PC-9 (cell line): ENCODE results near the gene PALM. TPM values are rescaled to one million over a fixed set of nuclear protein-coding genes. Genes with fewer than 3 reads are reported as not detected.
"Not testable (repeated sequence)": the region's sequence is repeated elsewhere in the genome, so short reads cannot be mapped to it uniquely, and the experiment has no call there.

Experiments
- BruUV-seq: library from RNA; stranded (reverse); fragments of 400-500 nt; replicated peaks from 2 replicates; lab custom pipeline; 2021; lab: Mats Ljungman, UMichigan
- CTCF ChIA-PET: fragments of 300-600 bp; sonication (Branson Sonifier 250); formaldehyde crosslinking; loops from one replicate; lab custom pipeline; 2022; ENCODE audit warnings: antibody characterized with exemption; lab: Charles Lee
- POLR2A ChIA-PET: fragments of 300-600 bp; sonication (Branson Sonifier 250); formaldehyde crosslinking; loops from one replicate; lab custom pipeline; 2022; ENCODE audit warnings: antibody characterized with exemption; ENCODE audit not compliant: unreplicated experiment; lab: Charles Lee
- DNase-seq, 2 experiments: peaks; one replicate each; pipeline versions ENCODE4 v3.0.0 to v3.0.0-alpha.2; 2015 to 2022; ENCODE audit warnings: mixed read lengths in 1 of 2
- H2AFZ ChIP-seq: fragments of 200-600 bp; sonication (generic); 2 replicates; pipeline ENCODE4 v1.8.1; 2017; ENCODE audit warnings: antibody characterized with exemption
- H3F3A ChIP-seq: fragments of 200-600 bp; sonication (generic); 2 replicates; pipeline ENCODE4 v1.8.1; 2017; ENCODE audit warnings: antibody characterized with exemption, mild to moderate bottlenecking, low read depth; ENCODE audit not compliant: insufficient read depth
- H3K27ac ChIP-seq: fragments of 200-600 bp; sonication (generic); 2 replicates; pipeline ENCODE4 v1.6.1; 2016; ENCODE audit warnings: mixed run types
- H3K27me3 ChIP-seq: fragments of 200-600 bp; sonication (generic); 2 replicates; pipeline ENCODE4 v1.6.1; 2016; ENCODE audit warnings: low read depth, mixed run types; ENCODE audit not compliant: insufficient read depth
- H3K36me3 ChIP-seq: fragments of 200-600 bp; sonication (generic); 2 replicates; pipeline ENCODE4 v1.6.1; 2016; ENCODE audit warnings: low read depth, mixed run types
- H3K4me1 ChIP-seq: fragments of 200-600 bp; sonication (generic); replicated peaks from 2 replicates; pipeline ENCODE4 v1.6.1; 2016; ENCODE audit warnings: mixed run types; ENCODE audit not compliant: insufficient read depth
- H3K4me2 ChIP-seq: fragments of 200-600 bp; sonication (generic); 2 replicates; pipeline ENCODE4 v1.6.1; 2017; ENCODE audit warnings: mixed run types
- H3K4me3 ChIP-seq: fragments of 200-600 bp; sonication (generic); 2 replicates; pipeline ENCODE4 v1.6.1; 2016; ENCODE audit warnings: mixed run types
- H3K79me2 ChIP-seq: fragments of 200-600 bp; sonication (generic); 2 replicates; pipeline ENCODE4 v1.6.1; 2017; ENCODE audit warnings: low read depth, mixed run types
- H3K9me2 ChIP-seq: fragments of 200-600 bp; sonication (generic); 2 replicates; pipeline ENCODE4 v1.8.1; 2017; ENCODE audit warnings: mild to moderate bottlenecking; ENCODE audit not compliant: insufficient read depth
- H3K9me3 ChIP-seq: fragments of 200-600 bp; sonication (generic); 2 replicates; pipeline ENCODE4 v1.8.1; 2016; ENCODE audit warnings: low read depth; ENCODE audit not compliant: insufficient read depth
- H4K20me1 ChIP-seq: fragments of 200-600 bp; sonication (generic); 2 replicates; pipeline ENCODE4 v1.8.1; 2017; ENCODE audit not compliant: insufficient read depth
- EZH2 ChIP-seq: fragments of 200-600 bp; sonication (generic); IDR thresholded peaks from 2 replicates; pipeline ENCODE4 v1.8.0; 2017; ENCODE audit warnings: antibody characterized with exemption, low read depth
- intact Hi-C: fragments of 100-400 bp; cut with micrococcal nuclease; formaldehyde crosslinking; loops from one replicate; pipeline ENCODE4 v1.10.0; 2022; ENCODE audit not compliant: unreplicated experiment
- total RNA-seq: library from RNA; stranded (reverse); gene quantifications from 2 replicates; pipeline ENCODE4 v1.2.3, GENCODE V29; 2021
- TF ChIP-seq, protein P1 (sequence below): fragments of 200-600 bp; sonication (generic); conservative IDR thresholded peaks from 2 replicates; pipeline ENCODE4 v1.6.1; 2017; ENCODE audit warnings: mixed run types, antibody characterized with exemption, mild to moderate bottlenecking, moderate library complexity

Gene PALM
- total RNA-seq, 1 experiment from 2014 or later = 1.8 TPM

DNA sequence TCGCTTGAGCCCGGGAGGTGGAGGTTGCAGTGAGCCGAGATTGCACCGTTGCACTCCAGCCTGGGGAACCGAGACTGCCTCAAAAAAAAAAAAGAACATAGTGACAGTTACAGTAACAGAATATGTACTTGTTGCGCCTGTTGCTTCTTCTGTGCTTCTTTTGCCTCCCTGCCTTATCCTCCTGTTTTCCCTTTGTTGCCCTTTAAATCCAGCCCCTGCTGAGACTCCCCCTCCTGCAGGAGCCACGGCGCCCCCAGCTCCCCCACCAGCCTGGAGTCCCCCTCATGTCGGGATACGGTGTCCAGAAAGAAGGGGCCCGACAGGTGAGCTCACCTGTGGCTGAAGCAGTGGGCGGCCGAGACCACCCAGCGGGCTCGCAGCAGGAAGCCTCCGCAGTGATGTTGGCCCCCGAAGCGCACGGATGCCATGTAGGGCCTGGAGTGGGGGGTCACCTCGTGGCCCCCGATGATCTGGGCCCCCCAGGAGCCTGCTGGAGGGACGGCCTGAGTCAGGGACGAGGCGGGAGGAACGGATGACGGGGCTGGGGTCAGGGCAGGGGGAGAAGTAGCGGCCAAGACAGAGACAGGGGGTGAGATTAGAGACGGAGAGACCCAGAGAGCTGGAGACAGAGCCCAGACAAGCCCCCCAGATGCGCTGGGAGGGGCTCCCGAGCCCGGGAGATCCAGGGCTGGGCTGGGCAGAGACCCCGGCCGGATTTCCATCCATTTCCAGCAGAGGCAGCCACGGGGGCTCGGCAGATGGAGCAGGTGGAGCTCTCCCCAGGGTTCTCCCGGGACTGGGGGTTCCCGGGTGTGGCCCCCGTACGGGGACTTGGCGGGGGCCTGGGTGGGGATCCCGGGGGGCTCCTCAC lies 14.0 kb upstream of the PALM start:
- no peaks in the 10 kb centered on the region for H3K9me3 ChIP-seq
- H3K4me2 ChIP-seq = no peak overlapping the region
- no peaks in the 10 kb centered on the region for H3F3A ChIP-seq
- DNase-seq = no peak
- no peaks in the 10 kb centered on the region for H3K4me1 ChIP-seq
- no peak overlapping the region for H2AFZ ChIP-seq
- TF ChIP-seq, protein P1, sequence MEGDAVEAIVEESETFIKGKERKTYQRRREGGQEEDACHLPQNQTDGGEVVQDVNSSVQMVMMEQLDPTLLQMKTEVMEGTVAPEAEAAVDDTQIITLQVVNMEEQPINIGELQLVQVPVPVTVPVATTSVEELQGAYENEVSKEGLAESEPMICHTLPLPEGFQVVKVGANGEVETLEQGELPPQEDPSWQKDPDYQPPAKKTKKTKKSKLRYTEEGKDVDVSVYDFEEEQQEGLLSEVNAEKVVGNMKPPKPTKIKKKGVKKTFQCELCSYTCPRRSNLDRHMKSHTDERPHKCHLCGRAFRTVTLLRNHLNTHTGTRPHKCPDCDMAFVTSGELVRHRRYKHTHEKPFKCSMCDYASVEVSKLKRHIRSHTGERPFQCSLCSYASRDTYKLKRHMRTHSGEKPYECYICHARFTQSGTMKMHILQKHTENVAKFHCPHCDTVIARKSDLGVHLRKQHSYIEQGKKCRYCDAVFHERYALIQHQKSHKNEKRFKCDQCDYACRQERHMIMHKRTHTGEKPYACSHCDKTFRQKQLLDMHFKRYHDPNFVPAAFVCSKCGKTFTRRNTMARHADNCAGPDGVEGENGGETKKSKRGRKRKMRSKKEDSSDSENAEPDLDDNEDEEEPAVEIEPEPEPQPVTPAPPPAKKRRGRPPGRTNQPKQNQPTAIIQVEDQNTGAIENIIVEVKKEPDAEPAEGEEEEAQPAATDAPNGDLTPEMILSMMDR = no peak
- TF ChIP-seq EZH2 = no peak
- H3K4me3 ChIP-seq = no peak overlapping the region
- no TSS peak for BruUV-seq
- no peaks in the 10 kb centered on the region for H3K9me2 ChIP-seq
- no peak overlapping the region for H3K27ac ChIP-seq
- no peaks in the 10 kb centered on the region for H3K79me2 ChIP-seq
- POLR2A ChIA-PET = no interaction called here
- no peaks in the 10 kb centered on the region for H4K20me1 ChIP-seq
- peaks cover 18% of the 10 kb centered on the region for H3K27me3 ChIP-seq
- intact Hi-C loops = no loop called here
- CTCF ChIA-PET = no interaction called here
- no peaks in the 10 kb centered on the region for H3K36me3 ChIP-seq

DNA sequence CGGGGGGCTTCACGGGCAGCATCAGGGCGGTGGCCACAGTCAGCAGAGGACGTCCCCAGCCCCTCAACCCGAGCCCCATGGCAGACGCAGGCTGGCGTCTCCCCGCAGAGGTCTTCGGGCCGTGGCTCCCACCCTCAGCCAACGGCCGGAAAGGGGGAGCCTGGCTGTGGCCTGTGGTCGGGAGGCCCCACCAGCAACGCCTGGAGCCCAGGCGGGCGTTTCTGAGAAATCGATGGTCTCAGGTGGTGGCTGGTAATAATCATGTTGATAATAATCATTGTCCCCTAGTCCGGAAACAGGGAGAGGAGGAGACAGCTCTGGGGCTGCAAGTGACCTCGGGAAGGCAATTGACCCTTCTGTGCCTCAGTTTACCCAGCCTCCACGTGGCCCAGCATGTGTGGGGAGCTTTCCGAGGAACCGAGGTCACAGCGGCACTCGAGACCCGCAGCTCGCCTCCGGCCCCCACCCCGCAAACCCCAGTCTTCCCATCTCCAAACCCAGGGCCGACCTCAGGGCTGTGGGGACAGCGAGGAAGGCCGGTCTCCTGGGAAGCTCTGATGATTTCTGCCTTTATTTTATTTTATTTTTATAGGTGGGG lies 13.3 kb upstream of the PALM start, which contains the start of gene PRSS57:
PRSS57 (minus strand) TSS at position 101 of the 598 bp plus-strand sequence; CDS start at position 79, 22 bp downstream.
- no peak within 1 kb of the TSS for H3K27ac ChIP-seq
- H3K27me3 ChIP-seq = peaks cover 18% of the 10 kb centered on the region
- H3K79me2 ChIP-seq = no peaks in the 10 kb centered on the region
- intact Hi-C loops = no loop called here
- no peaks in the 10 kb centered on the region for H3K4me1 ChIP-seq
- no peak within 1 kb of the TSS for H3K4me3 ChIP-seq
- H3F3A ChIP-seq = no peaks in the 10 kb centered on the region
- CTCF ChIA-PET = no interaction called here
- H3K4me2 ChIP-seq = no peak within 1 kb of the TSS
- H3K9me2 ChIP-seq = no peaks in the 10 kb centered on the region
- no peaks in the 10 kb centered on the region for H3K9me3 ChIP-seq
- DNase-seq = no peak
- no peaks in the 10 kb centered on the region for H3K36me3 ChIP-seq
- no peak within 1 kb of the TSS for H2AFZ ChIP-seq
- no peaks in the 10 kb centered on the region for H4K20me1 ChIP-seq
- POLR2A ChIA-PET = no interaction called here
- no TSS peak for BruUV-seq
- TF ChIP-seq, protein P1 = no peak
- no peak for TF ChIP-seq EZH2

DNA sequence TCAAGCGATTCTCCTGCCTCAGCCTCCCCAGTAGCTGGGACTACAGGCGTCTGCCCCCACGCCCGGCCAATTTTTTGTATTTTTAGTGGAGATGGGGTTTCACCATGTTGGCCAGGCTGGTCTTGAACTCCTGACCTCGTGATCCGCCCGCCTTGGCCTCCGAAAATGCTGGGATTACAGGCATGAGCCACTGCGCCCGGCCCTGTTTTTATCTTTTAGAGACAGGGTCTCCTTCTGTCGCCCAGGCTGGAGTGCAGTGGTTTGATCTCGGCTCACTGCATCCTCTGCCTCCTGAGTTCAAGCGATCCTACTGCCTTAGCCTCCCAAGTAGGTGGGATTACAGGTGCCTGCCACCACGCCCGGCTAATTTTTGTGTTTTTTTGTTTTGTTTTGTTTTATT lies 10.2 kb upstream of the PALM start:
- POLR2A ChIA-PET, H4K20me1 ChIP-seq: not testable (repeated sequence)

DNA sequence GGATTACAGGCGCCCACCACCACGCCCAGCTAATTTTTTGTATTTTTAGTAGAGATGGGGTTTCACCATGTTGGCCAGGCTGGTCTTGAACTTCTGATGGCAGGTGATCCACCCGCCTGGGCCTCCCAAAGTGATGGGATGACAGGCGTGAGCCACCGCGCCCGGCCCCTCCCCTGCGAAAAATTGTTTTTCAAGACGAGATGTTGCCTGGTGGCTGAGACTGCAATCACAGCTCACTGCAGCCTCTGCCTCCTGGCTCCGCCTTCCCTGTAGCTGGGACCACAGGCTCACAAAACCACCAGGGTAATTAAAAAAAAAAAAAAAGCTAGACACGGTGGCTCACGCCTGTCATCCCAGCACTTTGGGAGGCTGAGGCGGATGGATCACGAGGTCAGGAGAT lies 8.8 kb upstream of the PALM start:
- POLR2A ChIA-PET = not testable (repeated sequence)

More for the DNA sequence above, 10.2 kb upstream of the PALM start:
- H3K9me3 ChIP-seq, BruUV-seq, H3K4me2 ChIP-seq, H3K9me2 ChIP-seq, H3F3A ChIP-seq, H3K27ac ChIP-seq, DNase-seq, H3K36me3 ChIP-seq, H3K79me2 ChIP-seq, H3K4me3 ChIP-seq, H3K4me1 ChIP-seq, CTCF ChIA-PET, H2AFZ ChIP-seq, intact Hi-C loops: not testable (repeated sequence)
- peaks cover 18% of the 10 kb centered on the region for H3K27me3 ChIP-seq

DNA sequence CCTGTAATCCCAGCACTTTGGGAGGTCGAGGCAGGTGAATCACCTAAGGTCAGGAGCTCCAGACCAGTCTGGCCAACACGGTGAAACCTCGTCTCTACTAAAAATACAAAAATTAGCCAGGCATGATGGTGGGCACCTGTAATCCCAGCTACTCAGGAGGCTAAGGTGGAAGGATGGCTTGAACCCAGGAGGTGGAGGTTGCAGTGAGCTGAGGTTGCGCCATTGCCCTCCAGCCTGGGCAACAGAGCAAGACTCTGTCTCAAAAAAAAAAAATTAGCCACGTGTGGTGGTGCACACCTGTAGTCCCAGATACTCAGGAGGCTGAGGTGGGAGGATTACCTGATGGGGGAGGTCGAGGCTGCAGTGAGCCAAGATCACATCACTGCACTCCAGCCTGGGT lies 5.9 kb upstream of the PALM start:
- DNase-seq, CTCF ChIA-PET, H3K9me2 ChIP-seq, H3K27me3 ChIP-seq, H3K4me2 ChIP-seq, H3K27ac ChIP-seq, intact Hi-C loops, H3K79me2 ChIP-seq, H3K4me1 ChIP-seq, H3K36me3 ChIP-seq, POLR2A ChIA-PET, H2AFZ ChIP-seq, H3K4me3 ChIP-seq, H3K9me3 ChIP-seq, BruUV-seq, H4K20me1 ChIP-seq: not testable (repeated sequence)
- peaks cover 26% of the 10 kb centered on the region for H3F3A ChIP-seq

More for the DNA sequence above, 8.8 kb upstream of the PALM start:
- H3K9me2 ChIP-seq, H3K4me3 ChIP-seq, H3K79me2 ChIP-seq, CTCF ChIA-PET, H2AFZ ChIP-seq, DNase-seq, H4K20me1 ChIP-seq, H3K4me2 ChIP-seq, H3K27ac ChIP-seq, BruUV-seq, H3K36me3 ChIP-seq, intact Hi-C loops, H3K4me1 ChIP-seq, H3K9me3 ChIP-seq: not testable (repeated sequence)
- Histone ChIP-seq H3F3A (peaks cover 16% of the 10 kb centered on the region; the same call in 1 of the 2 replicates), H3K27me3 (peaks cover 12% of the 10 kb centered on the region)
